H1 (cell line): ENCODE measurements around the gene GAPDHS. TPM values are rescaled to one million over a fixed set of nuclear protein-coding genes. Genes with fewer than 3 reads are reported as not detected.

Experiments used
- CTCF ChIA-PET: fragments of 300-600 bp; sonication (Branson Sonifier 250); formaldehyde crosslinking; loops from one replicate; lab custom pipeline; 2021; ENCODE audit not compliant: partially characterized antibody; lab: Charles Lee
- POLR2A ChIA-PET: fragments of 300-600 bp; sonication (Branson Sonifier 250); formaldehyde crosslinking; loops from one replicate; lab custom pipeline; 2021; ENCODE audit warnings: inconsistent platforms; ENCODE audit not compliant: partially characterized antibody; lab: Charles Lee
- DNase-seq, 2 experiments: peaks; one replicate each; pipeline versions ENCODE4 v3.0.0 to v3.0.0-alpha.2; 2010 to 2022; ENCODE audit warnings: low spot score in 2 of 2, low read depth in 1 of 2, mixed read lengths in 1 of 2
- FAIRE-seq: peaks from 2 replicates; lab custom pipeline; 2011; peaks lifted over from hg19 to GRCh38; lab: Jason Lieb, UNC
- H2AFZ ChIP-seq: 2 replicates; pipeline ENCODE4 v1.8.1; 2012; ENCODE audit warnings: low read length, inconsistent platforms
- H2AK5ac ChIP-seq: 2 replicates; pipeline ENCODE4 v1.6.1; 2013; ENCODE audit warnings: low read depth, low read length
- H2BK120ac ChIP-seq: replicated peaks from 2 replicates; pipeline ENCODE3; 2013; ENCODE audit warnings: low read depth, low read length, inconsistent platforms
- H2BK12ac ChIP-seq: 2 replicates; pipeline ENCODE4 v1.6.1; 2013; ENCODE audit warnings: low read depth, low read length
- H2BK15ac ChIP-seq: 2 replicates; pipeline ENCODE4 v1.6.1; 2013; ENCODE audit warnings: low read length
- H2BK20ac ChIP-seq: 2 replicates; pipeline ENCODE4 v1.6.1; 2013; ENCODE audit warnings: low read length
- H2BK5ac ChIP-seq: 2 replicates; pipeline ENCODE4 v1.6.1; 2013; ENCODE audit warnings: low read depth, low read length
- H3K14ac ChIP-seq: 2 replicates; pipeline ENCODE4 v1.6.1; 2013; ENCODE audit warnings: inconsistent platforms; ENCODE audit not compliant: insufficient read length
- H3K18ac ChIP-seq: 2 replicates; pipeline ENCODE4 v1.6.1; 2013; ENCODE audit warnings: low read length; ENCODE audit errors: extremely low read depth
- H3K23ac ChIP-seq: 2 replicates; pipeline ENCODE4 v1.6.1; 2013; ENCODE audit warnings: inconsistent platforms; ENCODE audit not compliant: insufficient read length
- H3K23me2 ChIP-seq: 2 replicates; pipeline ENCODE4 v1.6.1; 2013; ENCODE audit warnings: low read depth, low read length
- H3K27ac ChIP-seq: 2 replicates; pipeline ENCODE4 v1.6.1; 2011; ENCODE audit warnings: low read depth, low read length, inconsistent platforms
- H3K27me3 ChIP-seq, 4 experiments: replicated peaks in 1 of 4; 1 replicate in 1 of 4; 2 replicates in 3 of 4; pipeline versions ENCODE4 v1.6.1 to v1.8.1; 2011 to 2013; ENCODE audit warnings: low read length in 3 of 4, mild to moderate bottlenecking in 3 of 4, inconsistent platforms in 2 of 4, mixed read lengths in 2 of 4, moderate library complexity in 1 of 4; ENCODE audit not compliant: control insufficient read depth in 3 of 4, insufficient read depth in 3 of 4; ENCODE audit errors: extremely low read depth in 1 of 4
- H3K36me3 ChIP-seq, 4 experiments: 2 replicates each; pipeline versions ENCODE4 v1.6.1 to v1.8.1; 2011 to 2013; ENCODE audit warnings: mild to moderate bottlenecking in 4 of 4, low read length in 3 of 4, moderate library complexity in 2 of 4, control low read depth in 1 of 4, inconsistent platforms in 1 of 4; ENCODE audit not compliant: insufficient read depth in 4 of 4, control insufficient read depth in 2 of 4
- H3K4ac ChIP-seq: replicated peaks from 2 replicates; pipeline ENCODE3; 2013; ENCODE audit warnings: low read length, low read depth, mixed read lengths, inconsistent platforms; ENCODE audit not compliant: insufficient read length
- H3K4me1 ChIP-seq, 4 experiments: replicated peaks in 1 of 4; 1 replicate in 1 of 4; 2 replicates in 3 of 4; pipeline versions ENCODE4 v1.6.1 to v1.8.1; 2011 to 2013; ENCODE audit warnings: low read length in 3 of 4, inconsistent platforms in 2 of 4, mixed read lengths in 1 of 4; ENCODE audit not compliant: insufficient read depth in 4 of 4, control insufficient read depth in 3 of 4
- H3K4me2 ChIP-seq, 2 experiments: 2 replicates each; pipeline versions ENCODE4 v1.6.1 to v1.8.1; 2011 to 2013; ENCODE audit warnings: low read depth in 2 of 2, low read length in 2 of 2, control low read depth in 1 of 2, inconsistent platforms in 1 of 2, mild to moderate bottlenecking in 1 of 2; ENCODE audit not compliant: insufficient read depth in 1 of 2
- H3K4me3 ChIP-seq, 4 experiments: fragments of 200-600, 300-600 bp in 1 of 4; sonication (generic), shearing (Covaris generic), sonication (Bioruptor Twin) in 1 of 4; 2 replicates each; pipeline versions ENCODE4 v1.5.1 to v1.8.1; 2011 to 2016; ENCODE audit warnings: low read length in 4 of 4, low read depth in 3 of 4, control low read depth in 2 of 4, inconsistent platforms in 2 of 4, mild to moderate bottlenecking in 2 of 4, mixed read lengths in 1 of 4, moderate library complexity in 1 of 4; ENCODE audit not compliant: insufficient read depth in 2 of 4; ENCODE audit errors: extremely low read depth in 1 of 4
- H3K56ac ChIP-seq: replicated peaks from 2 replicates; pipeline ENCODE3; 2013; ENCODE audit warnings: low read depth, mild to moderate bottlenecking, mixed read lengths, low read length, inconsistent platforms; ENCODE audit not compliant: insufficient read length
- H3K79me1 ChIP-seq: 2 replicates; pipeline ENCODE4 v1.6.1; 2013; ENCODE audit warnings: low read depth, low read length, control low read depth
- H3K79me2 ChIP-seq, 2 experiments: 2 replicates each; pipeline versions ENCODE4 v1.6.1 to v1.8.1; 2012 to 2013; ENCODE audit warnings: low read length in 2 of 2, mild to moderate bottlenecking in 2 of 2, inconsistent platforms in 1 of 2; ENCODE audit not compliant: insufficient read depth in 2 of 2, control insufficient read depth in 1 of 2
- H3K9ac ChIP-seq, 4 experiments: replicated peaks in 1 of 4; 1 replicate in 1 of 4; 2 replicates in 3 of 4; pipeline versions ENCODE4 v1.6.1 to v1.8.1; 2011 to 2013; ENCODE audit warnings: low read depth in 3 of 4, low read length in 3 of 4, control low read depth in 2 of 4, mild to moderate bottlenecking in 2 of 4, moderate library complexity in 2 of 4, inconsistent platforms in 1 of 4; ENCODE audit errors: extremely low read depth in 1 of 4
- H3K9me3 ChIP-seq, 2 experiments: 2 replicates each; pipeline versions ENCODE4 v1.6.1 to v1.8.1; 2012 to 2013; ENCODE audit warnings: mild to moderate bottlenecking in 2 of 2, moderate library complexity in 2 of 2, control low read depth in 1 of 2, inconsistent platforms in 1 of 2, low read depth in 1 of 2, low read length in 1 of 2, mixed read lengths in 1 of 2; ENCODE audit not compliant: insufficient read depth in 2 of 2
- H4K20me1 ChIP-seq, 2 experiments: replicated peaks in 1 of 2; 2 replicates each; pipeline versions ENCODE3 to v1.8.1; 2011 to 2013; ENCODE audit warnings: inconsistent platforms in 2 of 2, low read length in 2 of 2, mild to moderate bottlenecking in 1 of 2; ENCODE audit not compliant: insufficient read depth in 2 of 2, control insufficient read depth in 1 of 2
- H4K5ac ChIP-seq: 2 replicates; pipeline ENCODE4 v1.6.1; 2013; ENCODE audit warnings: low read length, low read depth, mixed read lengths, inconsistent platforms; ENCODE audit not compliant: insufficient read length
- H4K8ac ChIP-seq: 2 replicates; pipeline ENCODE4 v1.8.0; 2013; ENCODE audit warnings: mild to moderate bottlenecking, moderate library complexity, low read length, inconsistent platforms; ENCODE audit not compliant: insufficient read depth; ENCODE audit errors: extremely low read depth
- H4K91ac ChIP-seq: replicated peaks from 2 replicates; pipeline ENCODE3; 2013; ENCODE audit warnings: low read length, mixed read lengths, inconsistent platforms; ENCODE audit not compliant: insufficient read length
- ASH2L ChIP-seq: fragments of 200-600, 300-600 bp; sonication (generic); IDR thresholded peaks from one replicate; pipeline ENCODE4 v1.7.1; 2017; ENCODE audit warnings: low read length
- NANOG ChIP-seq: IDR thresholded peaks from 2 replicates; pipeline ENCODE4 v1.6.1; 2011; ENCODE audit warnings: low read length, low read depth, mild to moderate bottlenecking, inconsistent platforms; ENCODE audit not compliant: insufficient read depth, poor library complexity, severe bottlenecking
- PHF8 ChIP-seq: fragments of 200-600 bp; sonication (generic); conservative IDR thresholded peaks from 2 replicates; pipeline ENCODE4 v1.7.1; 2012; ENCODE audit warnings: low read depth, mild to moderate bottlenecking, inconsistent platforms, low read length, moderate library complexity
- SIX5 ChIP-seq: IDR thresholded peaks from 2 replicates; pipeline ENCODE4 v1.6.1; 2011; ENCODE audit warnings: mild to moderate bottlenecking, low read depth, low read length
- SP1 ChIP-seq: IDR thresholded peaks from 2 replicates; pipeline ENCODE4 v1.6.1; 2011; ENCODE audit warnings: low read depth, low read length
- WGBS, 2 experiments: shearing (Covaris generic) in 1 of 2; methylation state at CpG; one replicate each; pipeline versions ENCODE4 v1.1.6 to v1.1.7; 2013 to 2015; ENCODE audit warnings: low lambda C conversion rate in 2 of 2, mixed read lengths in 2 of 2, inconsistent platforms in 1 of 2, low coverage in 1 of 2, missing lambda C conversion rate in 1 of 2; ENCODE audit not compliant: insufficient replicate concordance in 2 of 2, insufficient coverage in 1 of 2, insufficient read length in 1 of 2; ENCODE audit errors: extremely low coverage in 1 of 2, missing lambda C conversion rate in 1 of 2; 5-methylcytosine and 5-hydroxymethylcytosine counted together
- polyA plus RNA-seq, 7 experiments: library from polyadenylated mRNA; depleted of rRNA in 3 of 7; stranded (reverse) in 5 of 7; unstranded in 2 of 7; fragments of >200 nt in 5 of 7; fragments of 200-250 nt in 2 of 7; gene quantifications; 1 replicate in 5 of 7; 2 replicates in 1 of 7; 4 replicates in 1 of 7; pipeline versions ENCODE4 v1.2.1 to v1.2.3, GENCODE V29; 2011 to 2013; ENCODE audit warnings: missing spikeins in 2 of 7, mixed read lengths in 2 of 7
- total RNA-seq: library from RNA; stranded (reverse); fragmentation: NEBNext Ultra II Directional; extraction: Animal tissue kit (Norgen Biotek cat#: 25700); gene quantifications from 2 replicates; pipeline ENCODE4 v1.2.1, GENCODE V29; 2021

The GAPDHS gene
- total and polyA plus RNA-seq, 2 of the 8 experiments (the other 6 are each of a cell fraction or from before 2014, with no cell fraction given), result 0.26 TPM; not detected in 1

DNA sequence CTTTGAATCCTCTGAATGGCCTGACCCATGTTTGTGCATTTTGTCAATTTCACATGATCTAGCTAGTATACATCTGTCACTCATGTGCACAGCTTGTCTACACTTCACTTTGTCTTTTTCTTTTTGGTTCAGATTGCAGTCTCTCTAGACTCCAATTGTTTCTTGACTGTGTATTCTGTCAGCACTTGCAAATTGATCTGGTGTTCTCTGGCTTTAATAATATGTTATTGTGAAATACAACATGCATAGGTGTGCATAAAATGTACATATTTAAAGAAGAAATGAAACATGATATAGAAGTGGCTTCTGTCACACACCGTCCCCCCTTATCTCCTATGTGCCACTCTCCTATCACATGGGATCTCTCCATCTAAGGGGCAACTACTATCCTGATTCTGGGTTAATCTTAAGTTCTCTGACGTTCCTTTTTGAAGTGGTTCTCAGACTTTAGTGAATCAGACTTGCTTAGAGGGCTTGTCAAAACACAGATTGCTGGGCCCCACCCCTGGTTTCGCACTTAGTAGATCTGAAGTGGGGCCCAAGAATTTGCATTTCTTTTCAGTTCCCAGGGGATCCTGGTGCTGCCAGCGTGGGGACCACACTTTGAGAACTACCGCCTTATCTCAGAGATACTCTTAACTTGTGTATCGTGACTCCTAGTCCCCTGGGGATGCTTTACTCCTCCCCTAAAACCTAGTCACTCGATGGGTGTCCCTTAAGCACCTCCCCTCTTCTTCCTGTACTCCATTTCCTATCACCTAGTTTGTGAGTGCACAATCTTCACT is 48.8 kb upstream of the GAPDHS start:
- Histone ChIP-seq H3K4me2 (no peak overlapping the region), H3K18ac (no peak overlapping the region), H2BK5ac (no peak overlapping the region), H3K79me2 (no peaks in the 10 kb centered on the region), H3K4ac (no peak overlapping the region), H4K20me1 (no peaks in the 10 kb centered on the region), H3K4me3 (no peak overlapping the region), H2AFZ (no peak overlapping the region), H2AK5ac (no peak overlapping the region), H3K36me3 (no peaks in the 10 kb centered on the region), H2BK15ac (no peak overlapping the region), H4K8ac (no peak overlapping the region), H3K79me1 (no peaks in the 10 kb centered on the region), H2BK120ac (no peak overlapping the region), H2BK20ac (no peak overlapping the region), H3K14ac (no peak overlapping the region), H3K27me3 (no peaks in the 10 kb centered on the region; a peak in 1 of 7 replicates), H4K91ac (no peak overlapping the region), H3K9me3 (no peaks in the 10 kb centered on the region), H3K23ac (no peak overlapping the region), H2BK12ac (no peak overlapping the region), H3K4me1 (no peaks in the 10 kb centered on the region), H3K23me2 (no peaks in the 10 kb centered on the region; the same call in 1 of the 2 replicates), H3K9ac (no peak overlapping the region), H4K5ac (no peak overlapping the region), H3K56ac (no peak overlapping the region), H3K27ac (no peak overlapping the region)
- 78% methylated on average over 7 of the region's 7 CpGs; no CpG with 5 or more reads in 1 of the 2 experiments for WGBS, 2 experiments
- CTCF ChIA-PET, result interaction anchor here (0.7 to 3.7 kb wide), 3 partner anchors 11 to 118 kb away, joined by 3 to 24 read pairs (median 3); no protein-coding TSS in a partner anchor
- POLR2A ChIA-PET, result no interaction called here
- TF ChIP-seq PHF8 (no peak), NANOG (no peak), SP1 (no peak), SIX5 (no peak), ASH2L (no peak)
- FAIRE-seq, result no peak
- no peak for DNase-seq
